Breast epithelium (tissue), 4 donors: ENCODE data around the gene APC2. TPM values are rescaled to one million over a fixed set of nuclear protein-coding genes. Genes with fewer than 3 reads are reported as not detected.
A peak's percentile ranks its signal among the peaks of the same experiment; 100 is the strongest.

Experiments
- DNase-seq, 2 donors: peaks; one replicate each; pipeline ENCODE4 v3.0.0-alpha.2; 2019; ENCODE audit warnings: low spot score in 2 of 2
- H3K27ac ChIP-seq, 2 donors: fragments of 200-600 bp; sonication (generic) in 1 of 2; one replicate each; pipeline ENCODE4 v1.5.1; 2016 to 2019; ENCODE audit warnings: mild to moderate bottlenecking in 1 of 2
- H3K27me3 ChIP-seq, 2 donors: fragments of 200-600 bp; sonication (generic) in 1 of 2; one replicate each; pipeline versions ENCODE4 v1.5.1 to v1.6.0; 2017 to 2019; ENCODE audit warnings: control low read depth in 1 of 2, mild to moderate bottlenecking in 1 of 2
- H3K36me3 ChIP-seq: fragments of 200-600 bp; one replicate; pipeline ENCODE4 v1.5.1; 2019
- H3K4me1 ChIP-seq, 2 donors: fragments of 200-600 bp; sonication (generic); one replicate each; pipeline ENCODE4 v1.5.1; 2016 to 2019; ENCODE audit warnings: control low read depth in 1 of 2
- H3K4me3 ChIP-seq, 3 donors: fragments of 200-600 bp; sonication (generic); 1 replicate in 2 of 3; 2 replicates in 1 of 3; pipeline ENCODE4 v1.5.1; 2016 to 2019; ENCODE audit warnings: mild to moderate bottlenecking in 3 of 3, moderate library complexity in 2 of 3
- H3K9me3 ChIP-seq, 2 donors: fragments of 200-600 bp; sonication (generic) in 1 of 2; one replicate each; pipeline ENCODE4 v1.5.1; 2016 to 2019; ENCODE audit warnings: control low read depth in 1 of 2
- CTCF ChIP-seq, 3 donors: fragments of 450-650 bp; IDR thresholded peaks; one replicate each; pipeline ENCODE4 v1.5.1; 2016 to 2017; ENCODE audit warnings: antibody characterized with exemption in 3 of 3, mild to moderate bottlenecking in 3 of 3, moderate library complexity in 3 of 3
- POLR2A ChIP-seq: fragments of 450-650 bp; IDR thresholded peaks from one replicate; pipeline ENCODE4 v1.6.1; 2016; ENCODE audit warnings: antibody characterized with exemption, mild to moderate bottlenecking, moderate library complexity
- POLR2AphosphoS5 ChIP-seq, 3 donors: sonication (generic); formaldehyde crosslinking; IDR thresholded peaks; one replicate each; pipeline ENCODE4 v1.6.1; 2017; ENCODE audit warnings: antibody characterized with exemption in 3 of 3
- intact Hi-C: fragments of 100-400 bp; cut with DNase I; formaldehyde crosslinking; loops from one replicate; pipeline ENCODE4 v1.15.1; 2023; ENCODE audit warnings: low total_unique reads
- total RNA-seq, 3 donors: library from RNA; depleted of rRNA; stranded (reverse); fragments of >200 nt; gene quantifications; one replicate each; pipeline ENCODE4 v1.1.0, GENCODE V29; 2016

The APC2 gene
- total RNA-seq, 3 donors from 2014 or later, result under 0.01 to 0.29 (median 0.16) TPM

- intact Hi-C loops, result no loop called here
- DNase-seq, result no peak
- peak overlapping the region in 1 of 2 donors; percentile 38 for H3K27ac ChIP-seq
These were observed 71.7 kb downstream of the APC2 start for GRCh38 chr19:1521636-1522035.

GRCh38 chr19:1522061-1522460 is 72.1 kb downstream of the APC2 start:
- TF ChIP-seq POLR2AphosphoS5 (IDR thresholded peaks at IDR 0.05), result no peak
- TF ChIP-seq POLR2A, result no peak
- Histone ChIP-seq H3K36me3 (no peaks in the 10 kb centered on the region), H3K4me1 (no peaks in the 10 kb centered on the region), H3K4me3 (no peak overlapping the region), H3K27ac (no peak overlapping the region), H3K9me3 (no peaks in the 10 kb centered on the region), H3K27me3 (peaks cover 9 to 38% of the 10 kb centered on the region in 2 donors)
- no peak for DNase-seq
- intact Hi-C loops, result no loop called here

More at GRCh38 chr19:1521636-1522035, 71.7 kb downstream of the APC2 start:
- Histone ChIP-seq H3K27me3 (peaks cover 9 to 36% of the 10 kb centered on the region in 2 donors), H3K9me3 (no peaks in the 10 kb centered on the region), H3K36me3 (no peaks in the 10 kb centered on the region), H3K4me3 (no peak overlapping the region), H3K4me1 (no peaks in the 10 kb centered on the region)
- TF ChIP-seq POLR2AphosphoS5 (IDR thresholded peaks at IDR 0.05) (no peak), POLR2A (no peak), CTCF (IDR thresholded peaks at IDR 0.05) (no peak)

- Histone ChIP-seq H3K9me3 (no peaks in the 10 kb centered on the region), H3K27ac (no peak overlapping the region), H3K27me3 (peaks cover 9 to 42% of the 10 kb centered on the region in 2 donors), H3K36me3 (no peaks in the 10 kb centered on the region), H3K4me3 (no peak overlapping the region), H3K4me1 (no peaks in the 10 kb centered on the region)
- intact Hi-C loops, result no loop called here
- DNase-seq, result no peak
- TF ChIP-seq CTCF (IDR thresholded peaks at IDR 0.05), result no peak
- no peak for TF ChIP-seq POLR2AphosphoS5 (IDR thresholded peaks at IDR 0.05)
- TF ChIP-seq POLR2A, result no peak
These were observed 72.9 kb downstream of the APC2 start for GRCh38 chr19:1522838-1523237.

Other genes starting within 250 kb of the APC2 start
- gene STK11, start 244.3 kb upstream of the APC2 start, total RNA-seq, result 10 to 100 TPM; 32.8 to 55.0 (median 52.1) TPM
- 1 to 10 TPM in 1 of 3 donors, under 1 TPM in 1, not detected in 1; 0.98 to 4.8 TPM for gene CBARP, start 212.1 kb upstream of the APC2 start, total RNA-seq
- 10 to 100 TPM; 47.6 to 64.9 (median 61.3) TPM for gene ATP5F1D, start 208.4 kb upstream of the APC2 start, total RNA-seq
- gene MIDN, start 201.5 kb upstream of the APC2 start, total RNA-seq, result 10 to 100 TPM; 13.8 to 28.5 (median 22.4) TPM
- gene CIRBP, start 180.8 kb upstream of the APC2 start, total RNA-seq, result 100 to 1,000 TPM; 458 to 758 (median 656) TPM
- 10 to 100 TPM; 43.9 to 60.6 (median 53.1) TPM for gene FAM174C, start 174.6 kb upstream of the APC2 start, total RNA-seq
- gene EFNA2, start 164.2 kb upstream of the APC2 start, total RNA-seq, result under 1 TPM in 1 of 3 donors, not detected in 2; 0.66 TPM
- gene NDUFS7, start 66.2 kb upstream of the APC2 start, total RNA-seq, result 100 to 1,000 TPM in 1 of 3 donors, 10 to 100 TPM in 2; 67.5 to 122 (median 67.5) TPM
- 10 to 100 TPM; 23.6 to 40.0 (median 30.3) TPM for gene GAMT, start 48.6 kb upstream of the APC2 start, total RNA-seq
- 10 to 100 TPM; 35.8 to 50.9 (median 48.8) TPM for gene DAZAP1, start 42.5 kb upstream of the APC2 start, total RNA-seq
- 1,000 to 10,000 TPM; 2,978 to 3,238 (median 2,982) TPM for gene RPS15, start 11.7 kb upstream of the APC2 start, total RNA-seq
- 10 to 100 TPM; 27.7 to 32.8 (median 28.7) TPM for gene C19orf25, start 29.1 kb downstream of the APC2 start, total RNA-seq
- gene PCSK4, start 40.2 kb downstream of the APC2 start, total RNA-seq, result 1 to 10 TPM; 2.2 to 10.0 (median 5.9) TPM
- 10 to 100 TPM in 2 of 3 donors, 1 to 10 TPM in 1; 4.3 to 17.4 (median 11.0) TPM for gene REEP6, start 41.1 kb downstream of the APC2 start, total RNA-seq
- 1 to 10 TPM; 1.3 to 3.5 (median 2.1) TPM for gene ADAMTSL5, start 62.9 kb downstream of the APC2 start, total RNA-seq
- under 1 TPM in 2 of 3 donors, not detected in 1; 0.44 to 0.98 TPM for gene PLK5, start 74.0 kb downstream of the APC2 start, total RNA-seq
- 10 to 100 TPM; 12.5 to 14.3 (median 12.6) TPM for gene MEX3D, start 118.2 kb downstream of the APC2 start, total RNA-seq
- gene MBD3, start 142.7 kb downstream of the APC2 start, total RNA-seq, result 10 to 100 TPM; 51.8 to 71.3 (median 70.8) TPM
- 100 to 1,000 TPM in 1 of 3 donors, 10 to 100 TPM in 2; 59.6 to 117 (median 63.4) TPM for gene UQCR11, start 155.3 kb downstream of the APC2 start, total RNA-seq
- 10 to 100 TPM; 38.6 to 45.3 (median 42.3) TPM for gene TCF3, start 202.5 kb downstream of the APC2 start, total RNA-seq